ENCODE measurements around the gene COBL.

The COBL gene

GRCh38 chr7:51256209-51256781 is 60.3 kb downstream of the COBL start:
- DNase-seq (ENCODE audit: insufficient read length) (no peak), FAIRE-seq (no peak)
- no peak for TF ChIP-seq POLR2A (IDR thresholded peaks at IDR 0.05; ENCODE audit: low read depth, low read length)
- no peak for TF ChIP-seq POLR2AphosphoS5 (IDR thresholded peaks at IDR 0.05; ENCODE audit: low read depth, low read length)
- no peak for TF ChIP-seq TAF1 (IDR thresholded peaks at IDR 0.05; ENCODE audit: borderline replicate concordance, low read depth, low read length)

DNA sequence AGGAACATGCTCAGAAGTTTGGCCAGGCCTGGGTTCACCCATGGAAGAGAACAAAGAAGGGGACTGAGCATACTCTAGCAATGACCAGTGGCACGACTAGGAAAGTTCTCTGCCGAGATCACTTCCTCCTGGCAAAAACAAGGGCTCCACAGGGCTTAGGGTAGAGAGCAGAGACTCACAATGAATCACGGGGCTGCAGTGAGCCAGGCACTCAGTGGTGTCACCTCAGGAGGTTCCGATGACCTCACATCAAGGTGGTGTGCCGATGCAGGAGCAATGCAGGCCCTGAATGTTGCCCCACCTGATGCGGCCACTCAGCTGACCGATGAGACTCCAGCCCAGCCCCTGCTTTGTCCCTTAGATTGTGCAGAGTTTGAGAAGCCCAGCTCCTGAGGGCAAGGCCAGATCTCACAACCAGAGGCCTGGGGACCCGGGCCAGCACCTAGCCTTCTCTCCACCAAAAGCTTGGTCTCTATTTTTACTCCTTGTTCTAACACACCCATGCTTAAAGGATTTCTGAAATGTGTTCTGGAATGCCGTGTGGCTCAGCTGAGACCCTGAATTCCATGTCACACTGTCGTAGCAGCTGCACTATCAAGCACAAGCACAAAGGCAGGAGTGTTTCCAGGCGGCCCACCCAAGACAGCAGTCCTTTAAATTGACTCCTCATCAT is 60.9 kb downstream of the COBL start:
- TF ChIP-seq TAF1 (IDR thresholded peaks at IDR 0.05; ENCODE audit: borderline replicate concordance, low read depth, low read length) (no peak), POLR2AphosphoS5 (IDR thresholded peaks at IDR 0.05; ENCODE audit: low read depth, low read length) (no peak), POLR2A (IDR thresholded peaks at IDR 0.05; ENCODE audit: low read depth, low read length) (no peak)
- no peak for FAIRE-seq
- no peak for DNase-seq (ENCODE audit: insufficient read length)

GRCh38 chr7:51255036-51255435 is 61.6 kb downstream of the COBL start:
- TF ChIP-seq TAF1 (IDR thresholded peaks at IDR 0.05; ENCODE audit: borderline replicate concordance, low read depth, low read length) = no peak
- FAIRE-seq = no peak

GRCh38 chr7:51253157-51253556 is 63.5 kb downstream of the COBL start:
- no peak for DNase-seq (ENCODE audit: insufficient read length)
- no peak for FAIRE-seq
- TF ChIP-seq TAF1 (IDR thresholded peaks at IDR 0.05; ENCODE audit: borderline replicate concordance, low read depth, low read length) (no peak), POLR2AphosphoS5 (IDR thresholded peaks at IDR 0.05; ENCODE audit: low read depth, low read length) (no peak), POLR2A (IDR thresholded peaks at IDR 0.05; ENCODE audit: low read depth, low read length) (no peak)

More at GRCh38 chr7:51255036-51255435, 61.6 kb downstream of the COBL start:
- DNase-seq (ENCODE audit: insufficient read length) = no peak

DNA sequence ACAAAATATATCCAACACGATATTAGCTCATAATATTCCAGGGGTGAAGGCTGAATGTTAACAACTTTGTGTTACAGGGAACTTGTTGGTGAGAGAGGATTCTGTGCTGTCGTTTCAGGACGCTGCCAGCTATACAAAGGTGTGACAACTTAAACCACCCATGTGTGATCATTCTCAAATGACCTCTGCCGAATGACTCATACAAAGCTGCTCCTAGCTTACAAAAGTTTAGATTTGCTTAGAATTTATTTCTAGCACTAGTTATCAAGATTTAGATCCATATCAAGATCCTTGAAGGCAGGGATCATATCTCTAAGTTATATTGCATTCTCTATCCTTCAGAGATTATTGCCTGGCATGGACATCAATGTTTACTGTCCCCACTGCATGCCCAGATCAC is 65.3 kb downstream of the COBL start:
- TF ChIP-seq POLR2A (IDR thresholded peaks at IDR 0.05; ENCODE audit: low read depth, low read length) = no peak
- no peak for TF ChIP-seq TAF1 (IDR thresholded peaks at IDR 0.05; ENCODE audit: borderline replicate concordance, low read depth, low read length)
- no peak for TF ChIP-seq POLR2AphosphoS5 (IDR thresholded peaks at IDR 0.05; ENCODE audit: low read depth, low read length)
- FAIRE-seq (no peak), DNase-seq (ENCODE audit: insufficient read length) (no peak)

GRCh38 chr7:51250512-51250911 is 66.1 kb downstream of the COBL start:
- no peak for FAIRE-seq
- DNase-seq (ENCODE audit: insufficient read length) = no peak
- TF ChIP-seq POLR2AphosphoS5 (IDR thresholded peaks at IDR 0.05; ENCODE audit: low read depth, low read length) (no peak), POLR2A (IDR thresholded peaks at IDR 0.05; ENCODE audit: low read depth, low read length) (no peak), TAF1 (IDR thresholded peaks at IDR 0.05; ENCODE audit: borderline replicate concordance, low read depth, low read length) (no peak)

DNA sequence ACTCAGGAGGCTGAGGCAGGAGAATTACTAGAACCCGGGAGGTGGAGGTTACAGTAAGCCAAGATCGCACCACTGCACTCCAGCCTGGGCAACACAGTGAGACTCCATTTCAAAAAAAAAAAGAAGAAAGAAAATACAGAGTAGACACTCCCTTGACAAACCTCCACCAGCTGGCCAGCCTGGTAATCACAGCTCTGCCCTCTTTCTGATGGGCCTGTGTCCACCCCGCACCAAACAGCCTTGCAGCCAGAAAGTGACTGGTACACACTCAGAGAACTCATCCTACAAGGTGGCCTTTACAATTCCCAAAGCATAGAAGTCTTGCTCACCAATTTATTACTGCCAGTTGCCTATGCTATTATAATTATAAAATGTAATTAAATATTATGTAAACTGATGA is 66.6 kb downstream of the COBL start:
- no peak for FAIRE-seq
- TF ChIP-seq POLR2AphosphoS5 (IDR thresholded peaks at IDR 0.05; ENCODE audit: low read depth, low read length) (no peak), TAF1 (IDR thresholded peaks at IDR 0.05; ENCODE audit: borderline replicate concordance, low read depth, low read length) (no peak), POLR2A (IDR thresholded peaks at IDR 0.05; ENCODE audit: low read depth, low read length) (no peak)

GRCh38 chr7:51249187-51249945 is 67.2 kb downstream of the COBL start:
- DNase-seq (ENCODE audit: insufficient read length) (no peak), FAIRE-seq (no peak)
- TF ChIP-seq TAF1 (IDR thresholded peaks at IDR 0.05; ENCODE audit: borderline replicate concordance, low read depth, low read length) = no peak
- no peak for TF ChIP-seq POLR2A (IDR thresholded peaks at IDR 0.05; ENCODE audit: low read depth, low read length)
- TF ChIP-seq POLR2AphosphoS5 (IDR thresholded peaks at IDR 0.05; ENCODE audit: low read depth, low read length) = no peak

More for the DNA sequence above, 66.6 kb downstream of the COBL start:
- DNase-seq (ENCODE audit: insufficient read length) = no peak

GRCh38 chr7:51246258-51247245 is 70.1 kb downstream of the COBL start:
- no peak for DNase-seq (ENCODE audit: insufficient read length)
- no peak for FAIRE-seq
- TF ChIP-seq POLR2AphosphoS5 (IDR thresholded peaks at IDR 0.05; ENCODE audit: low read depth, low read length) (no peak), TAF1 (IDR thresholded peaks at IDR 0.05; ENCODE audit: borderline replicate concordance, low read depth, low read length) (no peak), POLR2A (IDR thresholded peaks at IDR 0.05; ENCODE audit: low read depth, low read length) (no peak)

- FAIRE-seq = no peak
These were observed 71.7 kb downstream of the COBL start for GRCh38 chr7:51244885-51245284.

DNA sequence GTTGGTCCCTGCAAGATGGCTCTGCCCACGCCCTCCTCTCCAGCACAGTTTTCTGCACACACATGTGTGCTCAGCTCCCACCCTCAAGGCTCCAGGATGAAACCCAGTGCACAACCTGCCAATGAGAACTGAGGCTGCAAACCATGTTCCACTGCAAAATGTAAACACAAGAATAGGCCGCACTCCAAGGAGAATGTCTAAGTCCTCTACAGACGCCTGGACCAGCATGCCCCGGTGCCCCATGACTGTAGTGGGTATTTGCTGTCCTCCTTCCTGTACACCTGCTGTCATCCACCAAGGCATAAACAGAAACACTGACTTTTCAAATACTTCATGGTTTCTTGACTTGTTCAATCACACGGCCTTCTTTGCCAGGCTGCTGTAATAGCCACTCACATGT is 72.6 kb downstream of the COBL start:
- DNase-seq (ENCODE audit: insufficient read length) (no peak), FAIRE-seq (no peak)
- no peak for TF ChIP-seq TAF1 (IDR thresholded peaks at IDR 0.05; ENCODE audit: borderline replicate concordance, low read depth, low read length)
- TF ChIP-seq POLR2AphosphoS5 (IDR thresholded peaks at IDR 0.05; ENCODE audit: low read depth, low read length) = no peak
- no peak for TF ChIP-seq POLR2A (IDR thresholded peaks at IDR 0.05; ENCODE audit: low read depth, low read length)

More at GRCh38 chr7:51244885-51245284, 71.7 kb downstream of the COBL start:
- no peak for TF ChIP-seq POLR2AphosphoS5 (IDR thresholded peaks at IDR 0.05; ENCODE audit: low read depth, low read length)
- TF ChIP-seq TAF1 (IDR thresholded peaks at IDR 0.05; ENCODE audit: borderline replicate concordance, low read depth, low read length) = no peak
- DNase-seq (ENCODE audit: insufficient read length) = no peak

Measured in GM12892 (cell line).